CD4-positive, alpha-beta T cell treated with Interleukin-17A for 4 hours (primary cell): Measurements from ENCODE around the gene ATP10B.

ENCODE experiments used
- DNase-seq: peaks from one replicate; pipeline ENCODE4 v3.0.0-alpha.2; 2020; ENCODE audit warnings: mixed read lengths

The ATP10B gene

DNA sequence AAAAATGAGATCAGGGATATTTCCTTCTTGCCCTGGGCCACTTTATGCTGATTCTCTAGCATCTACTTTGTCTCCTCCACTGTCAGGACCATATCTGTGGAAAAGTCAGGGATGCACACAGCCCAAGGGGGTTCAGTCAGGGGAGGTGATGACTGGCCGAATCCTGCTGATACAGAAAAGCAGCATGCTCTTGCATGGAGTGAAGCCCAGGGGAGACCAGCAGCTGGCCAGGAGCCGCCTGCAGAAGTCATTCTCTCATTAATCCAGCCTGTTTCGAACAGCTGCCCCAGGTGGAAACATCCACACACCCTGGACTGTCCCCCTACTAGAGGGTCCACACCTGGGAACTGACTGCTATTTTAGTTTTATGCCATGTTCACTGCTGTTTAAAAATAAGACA, 177.1 kb downstream of the ATP10B start:
- DNase-seq: no peak

DNA sequence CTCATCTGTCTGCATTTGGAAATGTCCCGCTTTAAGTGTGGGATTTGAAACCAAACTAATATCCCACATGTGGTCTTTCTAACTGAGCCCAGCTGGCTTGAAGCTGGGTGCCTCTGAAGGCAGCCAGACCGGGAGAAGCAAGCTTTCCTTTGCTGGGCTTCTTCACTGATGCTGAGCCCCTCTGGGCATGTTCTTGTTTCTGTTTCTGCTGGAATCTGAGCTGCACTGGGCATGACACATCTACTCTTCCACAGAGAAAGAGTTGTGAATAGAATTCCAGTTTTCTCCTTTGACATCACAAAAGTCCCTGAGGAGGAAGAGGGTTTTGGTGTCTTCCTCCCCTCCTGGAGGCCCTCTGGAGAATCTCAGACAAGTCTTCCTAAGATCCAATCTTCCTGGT, 179.5 kb downstream of the ATP10B start:
- DNase-seq: no peak

DNA sequence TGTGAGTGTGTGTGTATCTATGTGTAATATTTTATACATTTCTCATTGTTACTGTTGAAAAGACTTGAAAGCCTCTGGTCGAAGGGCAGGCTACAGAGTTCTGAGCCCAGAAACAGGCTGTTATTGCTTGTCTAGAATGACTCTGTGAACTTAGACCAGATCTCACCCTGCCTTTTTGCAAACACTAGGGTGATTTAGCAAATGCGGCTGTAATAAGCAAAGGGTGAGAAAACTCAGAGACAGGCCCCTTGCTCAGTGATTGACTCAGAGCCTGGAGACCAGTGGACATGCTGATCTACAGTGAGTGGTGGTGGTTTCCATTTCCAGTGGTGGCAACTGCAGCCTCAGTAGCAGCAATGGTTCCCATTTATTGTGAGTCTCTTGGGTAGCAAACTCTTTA, 183.7 kb downstream of the ATP10B start:
- DNase-seq: no peak

DNA sequence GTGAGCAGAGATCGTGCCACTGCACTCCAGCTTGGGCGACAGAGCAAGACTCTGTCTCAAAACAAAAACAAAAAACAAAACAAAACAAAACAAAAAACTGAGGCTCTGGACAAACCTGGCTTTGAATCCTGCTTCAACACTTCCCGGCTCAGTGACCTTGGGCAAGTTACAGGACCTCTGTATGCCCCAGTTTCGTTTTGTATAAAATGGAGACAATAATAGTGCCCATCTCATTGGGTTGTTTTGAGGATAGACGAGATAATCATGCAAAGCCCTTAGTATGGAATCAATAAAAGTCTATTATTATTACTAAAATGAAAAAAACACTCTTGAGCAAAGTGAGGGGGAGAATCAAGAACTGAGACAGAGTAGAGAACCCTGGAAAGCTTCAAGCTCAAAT, 184.9 kb downstream of the ATP10B start:
- DNase-seq: no peak

DNA sequence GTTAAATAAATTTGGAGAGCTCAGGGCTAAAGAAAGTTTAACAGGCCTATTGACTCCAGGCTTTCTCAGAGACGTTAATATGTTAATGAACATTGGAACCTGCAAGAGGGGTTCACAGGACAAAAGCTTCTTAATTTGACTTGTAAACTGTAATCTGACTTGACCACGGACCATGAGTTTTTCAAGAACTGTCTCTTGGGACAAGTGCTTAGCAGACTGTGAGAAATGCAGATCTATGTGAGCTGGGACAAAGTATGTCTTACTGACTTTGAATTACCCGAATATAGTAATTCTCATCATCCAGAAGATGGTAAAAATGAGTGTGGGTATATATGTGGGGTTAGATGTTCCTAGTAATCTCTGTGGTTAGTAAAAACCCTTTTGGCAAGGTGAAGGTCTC, 186.6 kb downstream of the ATP10B start:
- no peak for DNase-seq

DNA sequence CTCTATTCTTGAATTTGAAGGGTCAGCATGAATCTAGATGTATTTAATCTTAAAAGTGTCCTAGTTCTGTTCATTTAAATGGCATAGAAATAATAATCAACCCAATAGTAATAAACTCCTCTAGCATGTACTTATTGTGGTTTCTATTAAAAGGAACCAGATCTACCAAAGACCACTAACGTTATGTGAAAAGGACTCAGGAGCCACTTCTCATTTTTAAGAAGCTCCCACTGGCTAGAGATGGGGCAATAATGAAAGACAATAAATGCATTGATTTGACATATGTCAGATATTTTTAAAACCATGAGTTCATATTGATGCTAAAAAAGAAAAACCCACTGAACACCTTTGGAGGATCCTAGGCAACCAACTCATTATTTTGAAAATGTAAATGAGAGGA, 191.9 kb downstream of the ATP10B start:
- no peak for DNase-seq

DNA sequence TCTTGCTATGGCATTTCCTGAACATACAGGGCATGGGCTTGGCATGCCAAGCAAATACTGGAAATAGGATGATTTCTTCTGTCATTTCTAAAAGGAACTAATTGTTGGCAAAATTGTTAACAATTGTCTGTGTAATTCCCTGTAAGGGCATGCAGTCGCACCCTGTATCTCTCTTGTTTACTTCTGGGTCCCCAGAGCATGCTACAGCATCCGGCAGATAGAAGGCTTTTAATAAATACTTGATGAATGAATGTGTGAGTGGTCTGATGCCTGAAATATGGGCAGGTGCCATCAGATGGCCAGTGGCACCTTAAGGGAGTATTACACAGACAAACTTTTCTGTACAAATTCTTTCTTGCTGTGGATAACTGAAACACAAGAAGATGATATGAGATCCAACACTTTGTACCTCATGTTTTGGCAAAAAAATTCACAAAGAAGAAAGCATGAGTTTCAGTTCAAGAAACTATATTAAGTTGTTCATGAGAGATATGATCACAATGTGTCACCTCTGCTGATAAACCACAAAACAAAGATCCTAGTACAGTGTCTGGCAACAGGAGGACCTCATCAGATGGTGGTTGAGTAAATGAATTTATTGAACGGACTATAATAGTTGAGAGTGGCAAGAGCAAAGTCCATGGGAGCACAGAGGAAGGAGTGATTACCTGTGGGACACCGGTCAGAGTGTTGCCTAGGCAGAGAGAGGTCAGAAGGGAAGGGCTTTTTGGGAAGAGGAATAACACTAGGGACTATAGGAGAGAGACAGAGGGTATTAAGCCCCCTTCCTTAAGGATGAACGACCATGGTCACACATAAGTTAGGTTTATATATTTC, 194.2 kb downstream of the ATP10B start:
- DNase-seq: no peak

DNA sequence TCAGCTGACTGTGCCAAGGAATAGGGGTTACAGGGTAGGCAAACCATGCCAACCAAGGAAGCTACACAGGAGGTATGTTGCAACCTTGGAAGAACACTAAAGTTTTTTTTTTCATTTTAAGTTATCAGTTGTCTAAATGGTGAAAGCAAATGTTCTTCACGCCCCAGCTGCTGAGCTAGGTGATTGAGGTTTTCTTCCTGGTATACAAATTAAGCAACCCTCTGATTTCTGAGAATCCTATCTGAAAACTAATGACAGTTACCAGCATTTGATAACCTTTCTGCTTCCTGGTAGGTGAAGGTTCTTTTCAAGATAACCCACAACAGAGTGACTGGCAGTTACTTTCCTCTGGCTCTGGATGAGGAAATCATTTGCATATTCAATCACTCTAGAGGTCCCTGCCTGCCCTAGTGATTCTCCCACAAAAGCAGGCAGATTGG, 194.9 kb downstream of the ATP10B start:
- DNase-seq: no peak

DNA sequence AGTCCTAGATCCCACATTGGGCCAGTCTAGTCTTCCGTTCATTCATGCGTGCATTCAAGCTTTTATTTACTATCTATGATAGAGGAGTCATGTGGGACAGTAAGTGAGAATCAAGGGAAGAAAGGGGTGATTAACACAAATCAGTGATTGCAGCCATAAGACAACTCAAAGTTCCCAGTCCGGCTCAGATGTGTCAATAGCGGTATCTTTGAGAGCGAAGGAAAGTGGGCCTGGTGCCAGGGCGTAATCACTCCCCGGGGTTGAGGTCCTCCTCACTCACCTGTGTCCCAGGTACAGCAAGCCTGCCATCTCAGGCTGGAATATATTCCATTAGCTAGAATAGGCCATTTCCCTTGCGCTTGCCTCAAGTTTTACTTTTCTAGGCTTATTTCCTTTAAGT, 196.3 kb downstream of the ATP10B start:
- no peak for DNase-seq

DNA sequence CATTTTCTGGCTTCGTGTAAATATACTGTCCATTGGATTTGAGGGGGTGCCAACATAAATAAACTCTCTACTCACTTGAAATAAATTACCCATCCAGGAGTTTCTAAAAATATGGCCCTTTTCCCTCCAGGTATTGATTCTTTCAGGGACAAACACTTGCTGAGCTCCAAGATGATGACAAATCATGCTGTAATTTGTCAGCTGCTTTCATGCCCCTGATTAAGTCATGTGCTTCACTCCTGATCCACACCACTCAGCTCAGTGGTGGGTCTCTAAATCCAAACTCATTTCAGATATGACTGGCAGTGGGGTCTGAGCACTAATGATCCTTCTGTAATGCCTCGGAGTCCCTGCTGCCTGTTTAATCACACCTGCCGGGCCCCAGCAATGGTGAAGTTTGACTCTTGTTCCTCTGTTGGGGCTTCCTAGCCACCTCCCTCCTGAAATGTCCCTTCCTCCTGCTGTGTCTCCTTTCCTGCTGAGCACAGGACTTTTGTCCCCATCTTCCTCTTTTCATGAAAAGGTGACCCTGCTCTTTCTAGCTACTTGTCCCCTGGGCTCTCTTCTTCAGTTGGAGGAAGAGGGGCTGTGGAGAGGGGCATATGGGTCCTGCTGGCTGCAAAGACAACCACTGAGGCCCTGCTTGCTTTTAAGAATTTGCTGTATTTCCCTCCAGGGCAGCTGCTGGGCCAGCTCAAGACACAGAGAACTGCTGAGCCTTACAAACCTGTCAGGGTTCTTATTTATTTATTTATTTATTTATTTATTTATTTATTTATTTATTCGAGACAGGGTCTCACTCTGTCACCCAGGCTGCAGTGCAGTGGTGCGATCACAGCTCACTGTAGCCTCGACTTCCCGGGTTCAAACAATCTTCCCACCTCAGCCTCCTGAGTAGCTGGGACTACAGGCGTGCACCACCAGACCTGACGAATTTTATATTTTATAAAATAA, 200.0 kb downstream of the ATP10B start:
- no peak for DNase-seq

DNA sequence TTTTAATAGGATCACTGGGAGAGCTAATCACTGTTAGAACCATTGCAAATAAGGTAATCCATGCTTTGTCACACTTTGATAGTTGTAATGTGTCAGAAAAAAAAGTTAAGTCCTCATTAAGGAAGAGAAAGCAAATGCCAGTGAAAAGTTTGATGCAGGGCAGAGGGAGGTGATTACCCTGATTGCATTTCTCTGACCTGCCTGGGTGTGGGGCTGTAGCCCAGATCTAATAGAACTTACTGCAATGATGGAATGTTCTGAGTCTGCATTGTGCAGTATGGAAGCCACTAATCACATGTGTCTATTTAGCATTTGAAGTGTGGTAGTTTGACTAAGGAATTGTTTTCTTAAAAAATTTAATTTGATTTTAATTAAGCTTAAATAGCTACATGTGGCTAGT, 202.7 kb downstream of the ATP10B start:
- no peak for DNase-seq

DNA sequence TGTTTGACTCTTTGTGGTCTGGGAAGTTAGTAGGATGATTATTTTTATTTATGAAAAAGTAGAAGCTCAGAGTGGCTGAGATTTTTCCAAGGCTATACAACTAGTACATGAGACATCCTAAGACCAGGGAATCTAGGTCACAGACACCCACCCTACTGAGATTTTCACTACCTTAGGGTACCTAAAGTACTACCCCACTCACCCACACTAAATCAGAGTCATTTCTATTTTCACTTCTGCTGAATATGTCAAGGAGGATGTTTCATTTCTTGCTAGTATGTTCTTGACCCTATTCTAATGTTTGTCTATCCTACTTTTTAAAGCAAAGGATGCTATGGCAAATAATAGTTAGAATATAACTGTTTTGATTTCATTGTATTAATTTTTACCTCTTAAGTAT, 206.0 kb downstream of the ATP10B start:
- no peak for DNase-seq

DNA sequence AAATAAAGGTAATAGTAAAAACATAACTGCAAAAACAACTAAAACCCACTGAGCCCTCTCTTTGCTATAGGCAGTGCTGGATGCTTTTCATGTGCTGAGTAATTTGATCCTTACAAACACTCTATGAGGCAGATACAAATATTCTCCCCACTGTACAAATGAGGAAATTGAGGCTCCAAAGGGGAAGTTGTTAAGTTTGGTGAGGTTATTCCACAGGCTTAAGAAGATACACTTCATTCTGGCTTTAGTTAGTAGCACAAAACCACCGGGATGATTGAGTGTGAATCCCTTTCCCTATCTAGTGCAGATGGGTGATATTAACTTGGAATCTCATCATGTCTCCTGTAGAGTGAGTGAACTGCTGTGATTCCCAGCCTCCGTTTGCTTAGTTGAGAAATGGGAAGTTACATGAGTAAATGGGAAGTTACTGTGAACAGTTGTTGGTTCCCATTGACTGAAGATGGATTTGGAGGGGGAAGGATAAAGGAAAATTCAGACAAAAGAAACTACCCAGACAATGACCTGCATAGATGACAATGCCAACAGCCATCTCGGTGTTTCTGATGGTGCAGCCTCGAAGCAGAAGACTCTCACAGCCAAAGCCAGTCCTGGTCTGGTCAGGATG, 208.3 kb downstream of the ATP10B start:
- DNase-seq: no peak

DNA sequence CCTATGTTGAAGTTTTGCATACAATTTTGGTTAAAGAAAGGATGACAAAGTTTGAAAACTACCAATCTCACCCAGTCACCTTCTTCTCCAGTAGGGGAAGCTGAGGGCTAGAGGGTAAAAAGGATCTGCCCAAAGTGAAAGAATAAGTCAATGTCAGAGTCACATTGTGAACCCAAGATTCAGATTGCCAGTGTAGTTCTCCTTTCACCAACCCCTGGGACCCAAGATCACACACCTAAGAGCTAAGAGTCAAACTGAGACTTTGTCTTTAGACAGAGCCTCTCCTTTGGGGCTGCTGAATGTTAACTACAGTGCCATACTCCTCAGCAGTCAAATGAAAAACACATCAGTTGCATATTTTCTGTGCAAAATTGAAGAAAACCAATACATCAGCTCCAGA, 210.6 kb downstream of the ATP10B start:
- no peak for DNase-seq

DNA sequence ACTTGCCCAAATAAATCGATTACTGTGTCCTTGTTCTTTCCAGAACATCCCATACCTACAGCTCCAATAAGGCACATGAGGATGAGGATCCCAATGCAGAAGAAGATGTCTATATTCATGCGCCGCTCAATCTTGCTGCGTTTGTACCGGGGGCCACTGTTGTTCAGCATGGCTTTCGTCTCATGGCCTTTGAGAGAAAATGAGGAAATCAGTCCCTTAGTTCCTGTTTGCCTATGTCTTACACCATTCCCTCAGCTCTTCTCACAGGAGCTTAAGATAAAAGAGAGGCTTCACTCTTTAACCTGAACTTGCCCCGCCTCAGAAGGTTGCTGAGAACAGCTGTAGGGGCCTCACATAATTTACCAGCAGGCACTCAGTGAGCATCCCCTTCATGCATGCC, 211.6 kb downstream of the ATP10B start:
- no peak for DNase-seq

DNA sequence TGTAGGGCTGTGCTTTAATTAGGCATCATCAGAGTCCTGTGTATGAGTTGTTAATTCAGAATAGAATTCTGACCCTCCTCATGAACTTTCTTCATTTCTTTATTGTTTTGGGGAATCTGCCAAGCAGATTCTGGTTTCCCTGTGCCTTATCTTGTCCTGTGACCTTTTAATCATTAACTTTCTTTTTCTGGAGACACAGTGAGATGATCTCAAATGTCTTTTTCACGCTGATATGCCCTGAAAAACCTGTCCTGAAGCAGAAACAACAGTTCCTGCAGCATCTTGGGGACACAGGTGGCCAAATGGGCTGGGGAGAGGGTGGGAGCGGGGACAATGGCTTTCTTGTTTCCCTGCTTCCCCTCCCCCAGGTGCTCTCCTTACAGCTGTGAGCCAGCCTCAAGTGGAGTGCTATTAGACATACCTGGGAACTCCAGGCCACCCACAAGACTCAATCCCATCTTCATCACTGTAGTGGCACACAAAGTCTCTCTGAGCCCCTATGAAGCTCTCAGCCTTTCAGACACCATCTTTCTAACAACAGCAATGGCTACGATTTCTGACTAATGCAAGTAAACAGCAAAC, 213.8 kb downstream of the ATP10B start:
- no peak for DNase-seq

DNA sequence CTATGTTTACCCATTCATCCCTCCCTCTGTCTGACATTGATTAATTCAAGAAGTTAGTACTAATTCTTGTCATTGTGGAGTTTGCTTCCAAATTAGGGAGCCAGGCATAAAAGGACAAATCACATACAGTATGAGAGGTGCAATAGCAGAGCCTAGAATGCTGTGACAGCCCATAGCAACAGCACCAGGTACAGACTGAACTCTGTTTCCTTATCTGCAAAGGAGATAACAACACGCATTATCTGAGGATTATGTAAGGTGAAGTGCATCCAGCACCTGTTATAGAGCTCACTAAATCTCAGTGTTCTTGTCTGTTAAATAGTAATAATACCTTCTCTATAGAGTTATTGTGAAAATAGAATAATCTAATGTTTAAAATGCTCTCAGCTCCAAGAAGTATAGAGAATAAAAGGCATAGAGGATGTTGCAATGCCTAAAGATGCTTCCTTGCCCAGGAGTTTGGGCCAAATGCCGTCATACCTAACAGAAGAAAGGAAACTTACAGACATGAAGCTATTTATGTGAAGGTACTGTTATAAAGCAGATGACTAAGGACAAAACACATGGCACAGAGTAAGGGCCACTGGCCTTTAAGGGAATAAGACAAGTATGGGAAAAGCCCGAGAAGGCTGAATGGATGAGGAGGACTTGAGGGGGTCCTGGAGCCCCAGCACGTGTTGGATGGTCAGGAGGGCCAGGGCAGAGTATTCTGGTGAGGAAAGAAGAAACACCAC, 214.5 kb downstream of the ATP10B start:
- DNase-seq: no peak

DNA sequence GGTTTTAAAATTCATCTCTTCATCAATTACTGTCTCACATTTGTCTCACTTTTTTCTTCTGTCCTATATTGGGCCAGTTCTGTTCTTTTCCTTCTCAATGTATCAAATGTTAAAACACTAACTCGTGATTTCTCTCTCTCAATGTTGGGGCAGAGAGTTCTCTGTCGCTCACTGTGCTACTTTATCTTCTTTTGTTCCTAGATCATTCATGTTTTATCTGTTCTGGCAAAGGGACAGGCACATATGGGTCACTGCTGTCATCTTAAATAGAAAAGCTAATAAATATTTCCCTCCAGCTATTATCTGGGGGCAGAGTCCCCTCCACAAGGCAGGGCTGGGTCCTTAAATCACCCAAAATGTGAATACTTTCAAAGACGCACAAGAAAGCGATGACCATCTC, 216.3 kb downstream of the ATP10B start:
- DNase-seq: no peak

DNA sequence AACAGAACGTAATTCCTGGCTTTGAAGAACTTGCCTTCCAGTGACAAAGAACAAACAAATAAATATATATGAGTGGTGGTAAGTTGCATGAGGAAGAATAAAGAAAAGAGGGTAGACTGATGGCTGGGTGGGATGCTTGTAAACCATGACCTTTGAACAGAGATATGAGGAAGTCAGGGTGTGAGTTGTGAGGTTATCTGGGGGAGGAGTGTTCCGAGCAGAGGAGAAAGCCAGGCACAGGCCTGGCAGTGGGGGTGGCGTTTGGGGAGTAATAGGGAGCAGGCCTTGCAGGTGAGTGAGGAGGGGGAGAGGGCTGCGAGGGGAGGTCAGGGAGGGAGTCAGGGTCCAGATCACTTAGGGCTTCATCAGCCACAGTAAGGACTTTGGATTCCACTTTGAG, 217.0 kb downstream of the ATP10B start:
- no peak for DNase-seq

DNA sequence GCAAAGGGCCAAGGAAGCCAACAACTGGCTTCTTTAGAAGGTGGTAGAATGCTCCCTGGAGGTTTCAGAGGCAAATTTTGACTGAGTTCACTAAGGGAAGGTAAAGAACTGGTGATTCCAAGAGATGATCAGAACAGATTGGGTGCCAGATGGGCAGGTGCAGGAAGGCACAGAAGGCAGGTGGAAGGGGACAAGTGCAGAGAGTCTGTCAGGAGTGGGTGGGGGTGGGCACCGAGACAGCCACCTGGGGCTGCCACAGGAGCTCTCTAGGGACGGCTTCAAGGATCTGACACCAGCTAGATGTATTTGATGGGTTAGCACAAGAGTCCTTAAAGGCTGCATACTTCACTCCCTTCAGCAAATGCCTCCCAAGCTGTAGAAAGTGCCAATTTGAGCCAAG, 223.0 kb downstream of the ATP10B start:
- DNase-seq: no peak

DNA sequence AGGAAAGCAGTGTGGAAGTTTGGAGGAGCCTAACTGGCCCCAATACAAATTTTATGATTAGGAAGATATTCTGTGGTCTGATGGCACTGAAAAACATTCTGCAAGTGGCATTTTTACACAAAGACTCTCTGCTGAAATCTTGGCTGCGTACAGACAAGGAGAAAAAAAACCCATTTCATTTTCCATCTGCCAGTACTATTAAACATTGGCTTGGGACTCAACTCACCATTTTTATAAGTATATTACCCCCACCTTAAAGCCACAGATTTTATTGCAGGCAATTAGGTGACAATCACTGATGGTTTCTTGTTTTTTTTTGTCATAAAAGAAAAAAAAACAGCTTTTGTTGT, 223.4 kb downstream of the ATP10B start:
- DNase-seq: no peak

DNA sequence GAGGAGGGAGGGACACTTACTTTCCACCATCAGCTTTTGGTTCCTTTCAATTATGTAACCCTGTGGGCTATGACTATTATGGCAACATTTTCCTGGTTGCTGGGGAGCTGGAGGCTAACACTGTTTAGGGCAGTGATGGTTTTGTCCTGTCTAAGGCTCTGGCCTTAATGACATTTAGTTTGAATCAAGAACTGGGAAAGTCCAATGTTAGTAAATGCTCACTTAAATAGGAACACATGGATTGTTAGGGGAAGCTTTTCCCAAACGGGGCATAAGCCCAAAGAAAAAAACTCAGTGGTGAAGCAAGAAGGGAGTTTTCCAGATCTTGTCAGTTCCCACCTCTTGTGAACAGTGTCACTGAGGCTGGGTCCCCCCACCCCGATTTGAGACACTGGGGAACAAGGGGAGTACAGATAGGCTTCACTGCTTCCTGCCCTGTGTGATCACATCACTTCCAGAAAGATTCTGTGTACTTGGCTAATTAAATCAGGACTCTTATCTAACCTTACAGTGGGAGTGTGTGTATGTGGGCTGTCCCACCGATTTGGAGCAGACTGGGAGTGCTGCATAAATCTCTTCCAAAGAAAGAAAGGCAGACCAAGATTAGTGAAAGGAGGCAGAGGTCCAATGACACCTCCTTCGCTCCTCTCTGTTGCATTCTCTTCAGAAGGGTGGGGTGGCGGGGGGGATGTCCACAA, 223.9 kb downstream of the ATP10B start:
- no peak for DNase-seq
